Nephron progenitor cell (in vitro differentiated cells): Measurements from ENCODE around the gene DMD.
A peak's percentile ranks its signal among the peaks of the same experiment; 100 is the strongest.

Experiments
- DNase-seq: peaks from one replicate; pipeline ENCODE4 v3.0.0; 2021
- H3K27ac Mint-ChIP-seq: 2 replicates; pipeline ENCODE4 v1.8.0; 2021; ENCODE audit warnings: mild to moderate bottlenecking, moderate library complexity, mixed read lengths
- H3K27me3 Mint-ChIP-seq: 2 replicates; pipeline ENCODE4 v1.8.0; 2021; ENCODE audit warnings: mild to moderate bottlenecking, low read depth, mixed read lengths; ENCODE audit not compliant: poor library complexity
- H3K36me3 Mint-ChIP-seq: 2 replicates; pipeline ENCODE4 v1.8.0; 2021; ENCODE audit warnings: low read depth, mixed read lengths
- H3K4me1 Mint-ChIP-seq: 2 replicates; pipeline ENCODE4 v1.8.0; 2021; ENCODE audit warnings: mixed read lengths
- H3K4me3 Mint-ChIP-seq: 2 replicates; pipeline ENCODE4 v1.8.0; 2021; ENCODE audit warnings: mild to moderate bottlenecking, moderate library complexity, mixed read lengths
- H3K9me3 Mint-ChIP-seq: 2 replicates; pipeline ENCODE4 v1.8.0; 2021; ENCODE audit warnings: mild to moderate bottlenecking, moderate library complexity, mixed read lengths
- CTCF ChIP-seq: fragments of 200-600 bp; sonication (generic); IDR thresholded peaks from 2 replicates; pipeline ENCODE4 v1.5.0; 2021; ENCODE audit warnings: antibody characterized with exemption

The DMD gene

GRCh38 chrX:31301203-31301602 lies 1910.1 kb downstream of the DMD start:
- H3K9me3 Mint-ChIP-seq = peaks cover 47% of the 10 kb centered on the region
- H3K36me3 Mint-ChIP-seq = peaks cover 5% of the 10 kb centered on the region
- no peak overlapping the region for H3K4me3 Mint-ChIP-seq
- peaks cover 21% of the 10 kb centered on the region for H3K4me1 Mint-ChIP-seq
- no peak for TF ChIP-seq CTCF
- H3K27ac Mint-ChIP-seq = peak overlapping the region; percentile 93
- H3K27me3 Mint-ChIP-seq = peaks cover 3% of the 10 kb centered on the region
- no peak for DNase-seq

DNA sequence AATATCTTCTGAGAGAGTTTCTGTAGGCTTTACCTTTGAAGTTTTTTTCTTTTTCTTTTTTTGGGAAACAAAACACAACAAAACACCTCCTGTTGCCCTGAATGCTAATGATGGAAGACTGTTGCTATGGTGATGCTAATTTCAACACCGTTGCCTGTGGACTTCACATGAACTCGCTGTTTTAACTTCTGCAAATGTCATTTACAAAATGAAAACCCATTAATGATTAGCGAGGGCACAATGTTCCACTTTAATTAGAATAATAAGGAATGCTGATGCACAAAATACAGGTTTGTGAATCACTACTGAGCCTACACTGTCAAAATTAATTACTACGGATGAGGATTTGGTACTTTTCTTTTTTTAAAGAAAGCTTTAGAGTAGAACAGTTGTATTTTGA lies 1912.4 kb downstream of the DMD start:
- H3K27me3 Mint-ChIP-seq = peaks cover 7% of the 10 kb centered on the region
- H3K4me1 Mint-ChIP-seq = peaks cover 21% of the 10 kb centered on the region
- peaks cover 5% of the 10 kb centered on the region for H3K36me3 Mint-ChIP-seq
- no peak for DNase-seq
- peaks cover 49% of the 10 kb centered on the region for H3K9me3 Mint-ChIP-seq
- no peak overlapping the region for H3K4me3 Mint-ChIP-seq
- no peak overlapping the region for H3K27ac Mint-ChIP-seq
- no peak for TF ChIP-seq CTCF

DNA sequence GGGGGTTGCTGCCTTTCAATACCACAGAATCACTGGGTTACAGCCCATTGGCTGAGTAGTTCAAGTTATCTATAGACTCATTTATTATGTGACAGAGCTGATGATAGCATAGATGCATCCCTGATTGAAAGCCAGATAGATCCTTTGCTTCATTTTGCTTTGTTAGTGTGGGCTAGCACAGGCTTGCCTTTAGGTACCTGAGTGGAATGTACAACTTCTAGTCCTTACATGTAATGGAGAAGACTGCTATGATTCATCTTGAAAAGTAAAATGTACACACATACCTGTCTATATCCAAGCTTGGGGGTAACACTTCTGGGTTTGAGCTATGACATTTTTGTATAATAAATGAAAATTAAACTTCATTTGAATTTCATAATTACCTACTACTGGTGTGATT lies 1913.5 kb downstream of the DMD start:
- Mint-ChIP-seq H3K9me3 (peaks cover 53% of the 10 kb centered on the region), H3K4me3 (no peak overlapping the region), H3K4me1 (peaks cover 15% of the 10 kb centered on the region), H3K27ac (no peak overlapping the region), H3K27me3 (peaks cover 7% of the 10 kb centered on the region), H3K36me3 (peaks cover 5% of the 10 kb centered on the region)
- DNase-seq = no peak
- TF ChIP-seq CTCF = no peak

DNA sequence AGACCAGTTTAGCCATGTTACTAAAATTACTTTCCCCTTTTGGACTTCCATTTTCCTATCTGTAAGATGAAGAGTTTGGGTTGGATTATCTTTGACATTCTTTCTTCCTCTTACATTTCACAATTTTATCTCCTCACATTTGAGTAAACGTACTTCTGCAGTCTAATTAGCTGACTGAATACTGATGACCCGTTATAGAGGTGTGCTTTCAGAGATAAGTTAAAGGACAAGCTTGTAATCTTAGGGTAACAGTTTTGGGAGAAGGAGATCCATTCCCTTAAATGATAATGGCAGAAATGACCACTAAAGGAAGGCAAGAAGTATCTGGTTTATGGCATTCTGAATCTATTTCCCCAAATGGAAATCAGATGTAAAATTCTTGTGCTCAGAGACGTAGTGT lies 1916.9 kb downstream of the DMD start:
- Mint-ChIP-seq H3K4me3 (no peak overlapping the region), H3K27me3 (peaks cover 9% of the 10 kb centered on the region), H3K36me3 (peaks cover 5% of the 10 kb centered on the region), H3K4me1 (no peaks in the 10 kb centered on the region), H3K9me3 (peaks cover 43% of the 10 kb centered on the region), H3K27ac (no peak overlapping the region)
- no peak for DNase-seq
- TF ChIP-seq CTCF = no peak

GRCh38 chrX:31293409-31293808 lies 1917.9 kb downstream of the DMD start:
- no peak overlapping the region for H3K4me3 Mint-ChIP-seq
- no peak for DNase-seq
- H3K9me3 Mint-ChIP-seq = peaks cover 33% of the 10 kb centered on the region
- no peak overlapping the region for H3K27ac Mint-ChIP-seq
- no peaks in the 10 kb centered on the region for H3K36me3 Mint-ChIP-seq
- no peak for TF ChIP-seq CTCF
- peaks cover 7% of the 10 kb centered on the region for H3K27me3 Mint-ChIP-seq
- H3K4me1 Mint-ChIP-seq = no peaks in the 10 kb centered on the region

DNA sequence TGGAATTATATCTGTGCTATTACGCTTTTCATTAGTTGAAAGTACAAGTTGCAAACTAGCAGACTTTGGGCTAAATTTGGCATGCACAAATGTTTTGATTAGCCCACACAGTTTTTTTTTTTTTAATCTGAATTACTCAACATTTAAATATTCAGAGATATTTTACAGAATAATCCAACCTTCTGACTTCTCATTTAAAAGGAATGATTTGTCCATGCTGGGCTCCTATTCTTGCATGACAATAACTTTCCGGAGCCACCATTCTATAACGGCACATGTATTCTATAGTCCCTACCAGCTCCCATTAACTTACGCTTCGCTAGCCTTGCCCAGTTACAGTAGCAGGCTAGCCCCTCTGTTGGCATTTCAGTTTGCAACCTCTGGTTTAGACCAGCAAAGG lies 1920.2 kb downstream of the DMD start:
- no peaks in the 10 kb centered on the region for H3K4me1 Mint-ChIP-seq
- H3K4me3 Mint-ChIP-seq = no peak overlapping the region
- DNase-seq = no peak
- no peak for TF ChIP-seq CTCF
- H3K9me3 Mint-ChIP-seq = peaks cover 40% of the 10 kb centered on the region
- no peaks in the 10 kb centered on the region for H3K36me3 Mint-ChIP-seq
- H3K27ac Mint-ChIP-seq = no peak overlapping the region
- peaks cover 7% of the 10 kb centered on the region for H3K27me3 Mint-ChIP-seq
